NCI-H345 treated with DMSO at 0.1 percent for 48 hours (cell line): Measurements from ENCODE around the gene HSD17B4.
"Not testable (repeated sequence)": the region's sequence is repeated elsewhere in the genome, so short reads cannot be mapped to it uniquely, and the experiment has no call there.

Experiments
- DNase-seq: peaks from one replicate; lab custom pipeline; 2025; ENCODE audit not compliant: unreplicated experiment; lab: John Stamatoyannopoulos, UW

HSD17B4 gene

GRCh38 chr5:119476341-119476740 lies 24.0 kb downstream of the HSD17B4 start:
- DNase-seq = no peak

GRCh38 chr5:119478781-119479180 lies 26.5 kb downstream of the HSD17B4 start:
- DNase-seq = no peak

GRCh38 chr5:119480629-119481028 lies 28.3 kb downstream of the HSD17B4 start:
- not testable (repeated sequence) for DNase-seq

GRCh38 chr5:119483155-119483554 lies 30.9 kb downstream of the HSD17B4 start:
- no peak for DNase-seq

GRCh38 chr5:119484884-119485283 lies 32.6 kb downstream of the HSD17B4 start:
- no peak for DNase-seq

GRCh38 chr5:119501671-119502179 lies 49.4 kb downstream of the HSD17B4 start:
- no peak for DNase-seq

- not testable (repeated sequence) for DNase-seq
These were observed 51.6 kb downstream of the HSD17B4 start for GRCh38 chr5:119503939-119504338.

GRCh38 chr5:119512277-119512676 lies 60.0 kb downstream of the HSD17B4 start:
- no peak for DNase-seq

- no peak for DNase-seq
These were observed 62.9 kb downstream of the HSD17B4 start for GRCh38 chr5:119515192-119515591.

GRCh38 chr5:119517115-119517514 lies 64.8 kb downstream of the HSD17B4 start:
- not testable (repeated sequence) for DNase-seq

- no peak for DNase-seq
These were observed 68.9 kb downstream of the HSD17B4 start for GRCh38 chr5:119521232-119521631.

GRCh38 chr5:119522841-119523240 lies 70.5 kb downstream of the HSD17B4 start:
- DNase-seq = no peak

- DNase-seq = no peak
These were observed 72.2 kb downstream of the HSD17B4 start for GRCh38 chr5:119524485-119524884.

- DNase-seq = no peak
These were observed 75.1 kb downstream of the HSD17B4 start for GRCh38 chr5:119527351-119527750.

GRCh38 chr5:119529811-119530210 lies 77.5 kb downstream of the HSD17B4 start:
- DNase-seq = no peak

- DNase-seq = no peak
These were observed 80.3 kb downstream of the HSD17B4 start for GRCh38 chr5:119532637-119533036.

- DNase-seq = no peak
These were observed 85.4 kb downstream of the HSD17B4 start for GRCh38 chr5:119537704-119538103.

- no peak for DNase-seq
These were observed 89.4 kb downstream of the HSD17B4 start for GRCh38 chr5:119541716-119542115.

- no peak for DNase-seq
These were observed 99.5 kb downstream of the HSD17B4 start for GRCh38 chr5:119551819-119552218.

- no peak for DNase-seq
These were observed 102.3 kb downstream of the HSD17B4 start for GRCh38 chr5:119554597-119554996.

GRCh38 chr5:119570910-119571309 lies 118.6 kb downstream of the HSD17B4 start:
- DNase-seq = no peak

- DNase-seq = no peak
These were observed 126.6 kb downstream of the HSD17B4 start for GRCh38 chr5:119578937-119579336.

GRCh38 chr5:119582987-119583386 lies 130.7 kb downstream of the HSD17B4 start:
- DNase-seq = no peak

- DNase-seq = no peak
These were observed 131.4 kb downstream of the HSD17B4 start for GRCh38 chr5:119583684-119584083.
